ENCODE results near the gene SSBP4.

Gene SSBP4

GRCh38 chr19:18419195-18419698, at the start of gene SSBP4:
Gene SSBP4, plus strand, starts transcription at chr19:18419398. Its CDS starts 251 bp downstream, at chr19:18419649.
- DNase-seq (ENCODE audit: extremely low spot score), result peak; percentile 91
- ChIA-PET CTCF (interaction anchor here (0.7 to 16.0 kb wide), 13 partner anchors 9 to 170 kb away, joined by 3 to 380 read pairs (median 5); partner anchors contain the start of genes GDF15, JUND and LRRC25), POLR2A (interaction anchor here (0.6 to 1.6 kb wide), 5 partner anchors 91 to 560 kb away, joined by 3 to 12 read pairs (median 3); partner anchors contain the start of genes COPE and JUND)
- TF ChIP-seq CTCF (IDR thresholded peaks at IDR 0.05; ENCODE audit: control extremely low read depth, extremely low read depth, low read depth, missing control alignments), result peak; percentile 30

GRCh38 chr19:18373407-18373891, 45.7 kb upstream of the SSBP4 start:
- POLR2A ChIA-PET, result interaction anchor here (1.7 kb wide), 1 partner anchor 92 kb away, joined by 4 read pairs; the partner anchor contains the start of gene JUND
- TF ChIP-seq CTCF (IDR thresholded peaks at IDR 0.05; ENCODE audit: control extremely low read depth, extremely low read depth, low read depth, missing control alignments), result no peak
- CTCF ChIA-PET, result interaction anchor here (1.2 to 3.1 kb wide), 8 partner anchors 11 to 94 kb away, joined by 4 to 10 read pairs (median 6); partner anchors contain the start of genes GDF15, LSM4 and SSBP4
- no peak for DNase-seq (ENCODE audit: extremely low spot score)

GRCh38 chr19:18373892-18374629, 45.1 kb upstream of the SSBP4 start:
- ChIA-PET CTCF (interaction anchor here (0.7 to 2.7 kb wide), 9 partner anchors 12 to 104 kb away, joined by 3 to 10 read pairs (median 4); partner anchors contain the start of genes GDF15 and LSM4), POLR2A (interaction anchor here (1.0 to 1.7 kb wide), 2 partner anchors 12 to 93 kb away, joined by 4 read pairs; partner anchors contain the start of genes GDF15 and JUND)
- no peak for TF ChIP-seq CTCF (IDR thresholded peaks at IDR 0.05; ENCODE audit: control extremely low read depth, extremely low read depth, low read depth, missing control alignments)
- DNase-seq (ENCODE audit: extremely low spot score), result peak; percentile 94

- no peak for TF ChIP-seq CTCF (IDR thresholded peaks at IDR 0.05; ENCODE audit: control extremely low read depth, extremely low read depth, low read depth, missing control alignments)
- ChIA-PET CTCF (interaction anchor here (2.6 kb wide), 1 partner anchor 11 kb away, joined by 14 read pairs; no protein-coding TSS in a partner anchor), POLR2A (no interaction called here)
- no peak for DNase-seq (ENCODE audit: extremely low spot score)
Measured at GRCh38 chr19:18377026-18377425, 42.2 kb upstream of the SSBP4 start.

- ChIA-PET CTCF (interaction anchor here (0.9 to 23.3 kb wide), 5 partner anchors 9 to 37 kb away, joined by 4 to 380 read pairs (median 6); partner anchors contain the start of gene SSBP4), POLR2A (interaction anchor here (0.7 kb wide), 1 partner anchor 99 kb away, joined by 3 read pairs; the partner anchor contains the start of gene JUND)
- DNase-seq (ENCODE audit: extremely low spot score), result no peak
- no peak for TF ChIP-seq CTCF (IDR thresholded peaks at IDR 0.05; ENCODE audit: control extremely low read depth, extremely low read depth, low read depth, missing control alignments)
Measured at GRCh38 chr19:18379803-18380747, 39.1 kb upstream of the SSBP4 start.

All from GM10248 (cell line).